Right atrium auricular region (tissue), 2 donors: ENCODE data around the gene SYPL2. TPM values are rescaled to one million over a fixed set of nuclear protein-coding genes. Genes with fewer than 3 reads are reported as not detected.

Experiments used
- DNase-seq: peaks from one replicate; pipeline ENCODE4 v3.0.0-alpha.2; 2019; ENCODE audit warnings: low spot score
- H3K27ac ChIP-seq, 2 donors: fragments of 200-600 bp; sonication (generic); 1 replicate in 1 of 2; 2 replicates in 1 of 2; pipeline ENCODE4 v1.5.1; 2016 to 2019
- H3K27me3 ChIP-seq, 2 donors: fragments of 200-600 bp; sonication (generic); one replicate each; pipeline versions ENCODE4 v1.5.1 to v1.6.0; 2017 to 2019
- H3K36me3 ChIP-seq: fragments of 200-600 bp; sonication (generic); one replicate; pipeline ENCODE4 v1.5.1; 2016
- H3K4me1 ChIP-seq, 2 donors: fragments of 200-600 bp; sonication (generic); one replicate each; pipeline versions ENCODE4 v1.5.1 to v1.6.0; 2017 to 2019
- H3K4me3 ChIP-seq, 2 donors: fragments of 200-600 bp; sonication (generic); 1 replicate in 1 of 2; 2 replicates in 1 of 2; pipeline ENCODE4 v1.5.1; 2017 to 2019; ENCODE audit warnings: mild to moderate bottlenecking in 1 of 2, moderate library complexity in 1 of 2
- H3K9me3 ChIP-seq, 2 donors: fragments of 200-600 bp; sonication (generic); one replicate each; pipeline ENCODE4 v1.5.1; 2019
- CTCF ChIP-seq, 2 donors: fragments of 200-600 bp; sonication (generic); IDR thresholded peaks; one replicate each; pipeline ENCODE4 v1.5.1; 2019; ENCODE audit warnings: antibody characterized with exemption in 2 of 2
- total RNA-seq, 2 donors: library from RNA; depleted of rRNA; stranded (reverse); fragments of >200 nt; gene quantifications; one replicate each; pipeline ENCODE4 v1.1.0, GENCODE V29; 2016

SYPL2 gene
- total RNA-seq, 2 donors from 2014 or later, result 4.7 to 9.6 TPM

GRCh38 chr1:109514846-109515245, 48.5 kb downstream of the SYPL2 start:
- no peak for DNase-seq
- Histone ChIP-seq H3K27ac (no peak overlapping the region), H3K27me3 (no peaks in the 10 kb centered on the region), H3K36me3 (no peaks in the 10 kb centered on the region), H3K4me3 (no peak overlapping the region), H3K4me1 (peaks cover 0 to 8% of the 10 kb centered on the region in 2 donors), H3K9me3 (no peaks in the 10 kb centered on the region)
- TF ChIP-seq CTCF (IDR thresholded peaks at IDR 0.05), result no peak

GRCh38 chr1:109516872-109517271, 50.5 kb downstream of the SYPL2 start:
- H3K36me3 ChIP-seq, result no peaks in the 10 kb centered on the region
- no peak for DNase-seq
- H3K4me1 ChIP-seq, result no peaks in the 10 kb centered on the region
- H3K9me3 ChIP-seq, result no peaks in the 10 kb centered on the region
- no peak overlapping the region for H3K27ac ChIP-seq
- H3K27me3 ChIP-seq, result no peaks in the 10 kb centered on the region
- no peak for TF ChIP-seq CTCF (IDR thresholded peaks at IDR 0.05)
- H3K4me3 ChIP-seq, result no peak overlapping the region

- Histone ChIP-seq H3K4me3 (no peak overlapping the region), H3K27me3 (no peaks in the 10 kb centered on the region), H3K9me3 (no peaks in the 10 kb centered on the region), H3K4me1 (no peaks in the 10 kb centered on the region), H3K27ac (no peak overlapping the region), H3K36me3 (no peaks in the 10 kb centered on the region)
- DNase-seq, result no peak
- no peak for TF ChIP-seq CTCF (IDR thresholded peaks at IDR 0.05)
These were observed 51.0 kb downstream of the SYPL2 start for GRCh38 chr1:109517337-109517736.

- DNase-seq, result no peak
- H3K4me1 ChIP-seq, result no peaks in the 10 kb centered on the region
- no peak for TF ChIP-seq CTCF (IDR thresholded peaks at IDR 0.05)
These were observed 54.9 kb downstream of the SYPL2 start for GRCh38 chr1:109521002-109521951.

GRCh38 chr1:109522026-109522425, 55.7 kb downstream of the SYPL2 start:
- Histone ChIP-seq H3K4me3 (no peak overlapping the region), H3K4me1 (no peaks in the 10 kb centered on the region), H3K27ac (no peak overlapping the region), H3K9me3 (no peaks in the 10 kb centered on the region), H3K36me3 (no peaks in the 10 kb centered on the region), H3K27me3 (no peaks in the 10 kb centered on the region)
- no peak for TF ChIP-seq CTCF (IDR thresholded peaks at IDR 0.05)
- no peak for DNase-seq

More at GRCh38 chr1:109521002-109521951, 54.9 kb downstream of the SYPL2 start:
- H3K9me3 ChIP-seq, result no peaks in the 10 kb centered on the region
- H3K27ac ChIP-seq, result no peak overlapping the region
- no peaks in the 10 kb centered on the region for H3K36me3 ChIP-seq
- no peak overlapping the region for H3K4me3 ChIP-seq
- no peaks in the 10 kb centered on the region for H3K27me3 ChIP-seq
